DMS 273 (cell line): ENCODE measurements around the gene SPOCK2.
"Not testable (repeated sequence)": the region's sequence is repeated elsewhere in the genome, so short reads cannot be mapped to it uniquely, and the experiment has no call there.

Experiments used
- DNase-seq: peaks from one replicate; lab custom pipeline; 2025; ENCODE audit not compliant: unreplicated experiment; lab: John Stamatoyannopoulos, UW

Gene SPOCK2, protein sequence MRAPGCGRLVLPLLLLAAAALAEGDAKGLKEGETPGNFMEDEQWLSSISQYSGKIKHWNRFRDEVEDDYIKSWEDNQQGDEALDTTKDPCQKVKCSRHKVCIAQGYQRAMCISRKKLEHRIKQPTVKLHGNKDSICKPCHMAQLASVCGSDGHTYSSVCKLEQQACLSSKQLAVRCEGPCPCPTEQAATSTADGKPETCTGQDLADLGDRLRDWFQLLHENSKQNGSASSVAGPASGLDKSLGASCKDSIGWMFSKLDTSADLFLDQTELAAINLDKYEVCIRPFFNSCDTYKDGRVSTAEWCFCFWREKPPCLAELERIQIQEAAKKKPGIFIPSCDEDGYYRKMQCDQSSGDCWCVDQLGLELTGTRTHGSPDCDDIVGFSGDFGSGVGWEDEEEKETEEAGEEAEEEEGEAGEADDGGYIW

DNA sequence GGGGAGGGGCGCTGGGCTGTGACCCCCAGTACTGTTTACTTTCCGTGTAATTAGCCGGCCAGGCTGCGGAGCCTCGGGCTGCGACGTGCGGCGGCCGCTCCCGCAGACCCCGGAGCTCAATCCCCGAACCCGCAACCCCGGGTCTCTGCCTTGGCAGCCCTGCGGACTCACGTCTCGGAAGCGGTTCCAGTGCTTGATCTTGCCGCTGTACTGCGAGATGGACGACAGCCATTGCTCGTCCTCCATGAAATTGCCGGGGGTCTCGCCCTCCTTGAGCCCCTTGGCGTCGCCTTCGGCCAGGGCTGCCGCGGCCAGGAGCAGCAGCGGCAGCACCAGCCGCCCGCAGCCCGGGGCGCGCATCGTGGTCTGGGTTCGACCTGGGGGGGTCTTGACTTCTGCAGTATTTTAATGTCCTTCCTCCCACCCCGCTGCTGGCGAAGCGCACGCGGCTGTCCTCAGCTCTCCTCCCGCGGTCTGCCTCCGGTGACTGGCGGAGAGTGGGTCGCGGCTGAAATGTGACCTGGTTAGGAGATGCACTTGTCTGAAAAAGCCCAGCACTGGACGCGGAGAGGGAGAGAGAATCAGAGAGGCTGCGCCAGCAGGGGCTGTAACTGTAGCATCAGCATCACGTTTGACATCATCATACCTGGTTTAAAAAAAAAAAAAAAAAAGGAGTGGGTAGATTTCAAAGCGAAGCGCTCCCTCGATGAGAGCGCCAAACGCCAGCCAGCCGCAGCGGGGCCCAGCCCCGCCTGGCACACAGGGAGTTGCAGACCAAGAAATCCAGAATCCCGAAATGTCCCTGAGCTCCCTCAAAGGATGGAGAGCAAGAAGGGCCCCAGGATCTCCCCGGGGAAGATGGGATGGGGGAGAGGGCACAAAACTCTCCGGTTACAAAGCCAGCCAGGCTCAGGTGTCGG is at the start of gene SPOCK2:
Gene SPOCK2, minus strand, starts transcription at position 583 of the 920 bp plus-strand sequence. Its CDS starts 223 bp downstream, at position 360.
- peak; percentile 68 for DNase-seq

DNA sequence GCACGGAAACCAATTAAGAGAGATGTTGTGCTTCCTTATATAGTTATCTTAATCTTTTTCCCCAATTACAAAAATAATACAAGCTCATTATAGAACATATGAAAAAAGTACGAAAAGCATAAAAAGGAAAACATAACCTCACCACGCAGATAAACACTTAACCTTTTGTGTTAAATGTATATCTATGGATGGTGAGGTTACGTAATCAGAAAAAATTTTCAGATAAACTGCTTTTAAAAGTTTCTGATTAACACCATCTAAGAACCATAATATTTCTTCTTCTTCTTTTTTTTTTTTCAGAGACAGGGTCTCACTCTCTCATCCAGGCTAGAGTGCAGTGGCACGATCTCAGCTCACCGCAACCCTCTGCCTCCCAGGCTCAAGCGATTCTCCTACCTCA is 49.2 kb upstream of the SPOCK2 start:
- no peak for DNase-seq

DNA sequence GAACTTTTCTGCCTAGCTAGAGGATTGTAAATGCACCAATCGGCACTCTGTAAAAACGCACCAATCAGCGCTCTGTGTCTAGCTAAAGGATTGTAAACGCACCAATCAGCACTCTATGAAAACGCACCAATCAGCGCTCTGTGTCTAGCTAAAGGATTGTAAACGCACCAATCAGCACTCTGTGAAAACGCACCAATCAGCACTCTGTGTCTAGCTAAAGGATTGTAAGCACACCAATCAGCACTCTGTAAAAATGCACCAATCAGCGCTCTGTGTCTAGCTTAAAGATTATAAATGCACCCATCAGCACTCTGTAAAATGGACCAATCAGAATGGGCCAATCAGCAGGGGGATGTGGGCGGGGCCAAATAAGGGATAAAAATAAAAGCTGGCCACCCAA is 47.9 kb upstream of the SPOCK2 start:
- DNase-seq: not testable (repeated sequence)

DNA sequence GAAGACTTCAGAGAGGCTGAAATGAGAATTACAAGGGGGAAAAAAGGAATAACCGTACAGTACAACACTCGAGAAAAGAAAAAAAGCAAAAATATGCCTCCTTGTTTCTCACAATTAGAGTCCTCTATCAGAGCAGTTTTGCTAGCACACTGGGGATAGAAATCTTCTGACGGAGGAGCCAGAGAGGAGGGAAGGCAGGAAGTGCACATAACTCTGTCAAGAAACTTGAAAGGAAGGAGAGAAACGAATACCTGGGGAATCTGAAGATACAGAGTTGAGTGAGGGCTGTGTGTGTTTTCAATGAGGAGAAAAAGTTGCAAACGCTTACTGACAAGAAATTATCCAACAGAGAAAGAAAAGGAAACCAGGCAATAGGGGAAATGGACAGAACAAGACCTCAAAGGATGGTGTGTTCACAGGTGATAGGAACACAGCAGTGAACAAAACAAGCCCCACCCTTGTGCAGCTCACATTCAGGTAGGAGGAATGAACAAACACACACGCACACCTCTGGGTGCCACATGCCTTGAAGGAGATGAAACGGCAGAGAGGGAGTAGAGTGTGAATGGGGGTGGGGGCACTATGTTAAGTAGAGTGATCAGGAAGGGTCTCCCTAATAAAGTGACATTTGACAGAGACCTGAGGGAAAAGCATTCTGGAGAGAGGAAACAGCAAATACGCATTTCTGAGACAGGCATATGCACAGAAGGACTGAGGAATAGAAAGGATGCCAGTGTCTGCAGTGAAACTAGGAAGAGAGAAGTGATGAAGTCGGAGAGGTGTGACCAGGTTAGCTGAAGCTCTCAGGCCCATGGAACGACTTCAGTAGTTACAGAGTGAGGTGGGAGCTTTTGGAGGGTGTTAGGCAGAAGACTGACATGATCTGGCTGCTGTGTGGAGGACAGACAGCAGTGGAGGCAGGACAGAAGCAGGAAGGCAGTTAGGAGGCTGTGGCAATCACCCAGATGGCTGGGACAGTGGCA is 46.7 kb upstream of the SPOCK2 start:
- DNase-seq: no peak

DNA sequence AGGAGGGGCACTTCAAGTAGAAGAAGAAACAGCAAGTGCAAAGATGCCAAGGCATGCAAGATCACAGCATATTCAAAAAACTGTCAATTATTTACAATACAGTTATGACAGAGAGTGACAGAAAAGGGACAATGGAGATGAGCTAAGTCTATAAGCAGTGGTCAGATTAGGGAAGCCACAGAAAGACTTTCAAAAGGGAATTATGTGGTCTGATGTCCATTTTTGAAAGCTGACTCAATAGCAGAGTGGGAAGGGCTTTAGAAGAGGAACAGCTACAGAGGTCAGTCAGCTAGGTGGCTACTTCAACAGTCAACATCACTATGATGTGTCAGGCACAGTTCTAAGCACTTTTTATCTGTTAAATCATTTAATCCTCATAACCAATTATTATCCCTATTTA is 45.2 kb upstream of the SPOCK2 start:
- no peak for DNase-seq

DNA sequence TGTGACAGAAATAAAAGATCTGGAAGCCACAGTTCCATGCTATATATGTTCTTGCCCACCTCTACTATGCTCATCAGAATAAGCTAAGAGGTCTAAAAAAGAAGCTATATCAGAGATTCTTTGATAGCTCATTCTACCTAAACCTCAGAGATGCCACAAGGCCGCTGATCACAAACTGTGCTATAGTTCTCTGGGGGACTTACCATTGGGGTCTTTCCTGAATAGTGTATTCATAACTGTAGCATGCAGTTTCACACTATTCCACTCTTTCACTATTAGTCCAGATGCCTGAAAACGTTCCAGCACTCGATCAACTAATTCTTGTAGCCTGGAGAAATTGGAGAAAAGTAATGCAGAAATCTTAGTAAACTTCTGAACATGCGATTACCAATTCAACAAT is 44.5 kb upstream of the SPOCK2 start:
- no peak for DNase-seq

DNA sequence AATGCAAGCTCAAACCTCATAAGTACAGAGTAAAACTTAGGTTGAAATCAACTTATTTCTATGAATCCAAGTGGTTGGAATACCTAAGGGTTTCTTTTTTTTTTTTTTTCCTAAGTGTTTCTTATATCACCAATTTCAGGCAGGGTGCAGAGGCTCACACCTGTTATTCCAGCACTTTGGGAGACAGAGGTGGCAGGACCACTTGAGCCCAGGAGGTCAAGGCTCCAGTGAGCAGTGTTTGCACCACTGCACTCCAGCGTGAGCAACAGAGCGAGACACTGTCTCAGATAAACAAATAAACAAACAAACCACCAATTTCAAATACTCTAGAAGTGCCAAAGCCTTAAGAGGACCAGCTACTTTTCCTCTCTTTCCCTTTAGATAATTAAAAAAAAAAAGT is 39.2 kb upstream of the SPOCK2 start:
- no peak for DNase-seq

DNA sequence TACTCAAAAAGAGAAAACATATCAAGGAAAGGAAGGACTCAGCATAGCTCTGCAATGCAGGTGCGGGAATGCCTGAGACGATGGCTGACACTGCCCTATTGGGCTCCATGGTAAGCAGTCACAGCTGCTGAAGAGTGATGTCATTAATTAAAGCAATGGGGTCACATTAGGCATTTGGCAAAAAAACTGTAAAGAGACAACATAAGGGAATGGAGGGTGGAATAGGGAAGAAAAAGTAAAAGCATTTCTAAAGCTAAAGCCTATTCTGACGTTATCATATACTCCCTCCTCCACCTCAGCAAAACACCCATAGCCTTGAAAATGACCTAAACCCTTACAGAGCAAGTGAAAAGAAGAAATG is 38.5 kb upstream of the SPOCK2 start:
- DNase-seq: no peak

DNA sequence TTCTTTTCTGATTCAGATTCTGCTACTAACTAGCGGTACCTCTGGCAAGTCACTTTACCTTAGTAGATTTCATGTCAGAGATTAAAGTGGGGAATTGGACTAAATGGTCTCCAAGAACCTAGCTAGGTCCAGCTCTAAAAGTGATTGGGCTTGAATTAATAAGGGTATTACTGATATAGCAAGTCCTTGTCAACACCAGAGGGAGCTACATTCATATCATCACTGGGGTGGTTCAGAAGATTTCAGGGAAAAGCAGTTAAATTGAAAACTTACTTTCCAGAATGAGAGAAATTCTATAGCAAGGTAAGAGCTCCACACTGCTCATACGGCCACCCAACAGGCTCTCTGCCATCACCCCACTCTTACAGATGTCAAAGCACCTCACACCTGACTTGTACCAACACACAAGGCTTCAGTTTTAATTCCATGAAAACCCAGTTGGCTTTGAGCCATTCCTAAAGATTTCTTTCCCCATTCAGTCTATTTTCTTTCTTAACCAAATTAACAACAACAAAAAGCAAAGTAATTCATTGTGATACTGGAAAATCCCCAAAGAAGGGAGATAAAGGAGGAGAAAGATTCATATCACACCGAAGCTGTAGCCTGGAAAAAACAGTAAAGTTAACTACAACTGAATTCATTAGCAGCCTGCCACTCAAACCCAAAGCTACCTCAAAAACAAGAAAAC is 38.0 kb upstream of the SPOCK2 start:
- DNase-seq: peak; percentile 37

DNA sequence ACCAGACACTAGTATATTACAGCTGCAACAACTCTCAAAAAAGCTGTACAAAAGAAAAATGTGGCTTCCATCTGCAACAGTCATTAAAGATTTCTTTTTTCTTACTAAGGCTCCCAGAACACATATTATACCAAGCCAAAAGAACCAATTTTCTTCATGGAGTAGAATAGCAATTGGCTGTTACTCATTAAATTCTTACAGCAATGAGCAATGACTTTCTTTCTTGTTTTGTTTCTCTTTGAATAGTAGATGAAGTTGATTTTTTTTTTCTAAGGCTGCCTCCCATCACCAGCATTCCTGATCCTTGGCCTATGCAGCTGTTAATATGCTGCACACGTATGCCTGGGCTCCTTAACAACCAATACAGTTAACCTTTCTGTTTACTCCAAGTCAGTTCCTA is 36.6 kb upstream of the SPOCK2 start:
- DNase-seq: no peak

DNA sequence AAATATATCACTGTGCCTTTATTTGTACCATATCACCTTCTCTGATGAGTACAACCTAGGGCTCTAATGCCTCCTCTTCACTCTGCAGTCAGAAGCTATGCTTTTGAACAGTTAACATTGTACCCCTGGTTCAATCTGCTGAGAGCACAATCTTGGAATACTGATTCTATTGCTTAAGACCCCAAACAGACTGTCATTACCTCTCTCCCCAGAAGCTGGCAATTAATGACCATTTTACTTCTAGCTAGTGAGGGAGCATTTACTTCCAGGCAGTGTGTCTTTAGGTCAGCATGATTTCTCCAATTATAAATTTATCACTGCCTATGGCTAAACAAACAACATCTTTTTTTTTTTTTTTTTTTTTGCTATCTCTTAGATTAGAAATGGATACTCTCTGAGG is 36.0 kb upstream of the SPOCK2 start:
- DNase-seq: no peak

DNA sequence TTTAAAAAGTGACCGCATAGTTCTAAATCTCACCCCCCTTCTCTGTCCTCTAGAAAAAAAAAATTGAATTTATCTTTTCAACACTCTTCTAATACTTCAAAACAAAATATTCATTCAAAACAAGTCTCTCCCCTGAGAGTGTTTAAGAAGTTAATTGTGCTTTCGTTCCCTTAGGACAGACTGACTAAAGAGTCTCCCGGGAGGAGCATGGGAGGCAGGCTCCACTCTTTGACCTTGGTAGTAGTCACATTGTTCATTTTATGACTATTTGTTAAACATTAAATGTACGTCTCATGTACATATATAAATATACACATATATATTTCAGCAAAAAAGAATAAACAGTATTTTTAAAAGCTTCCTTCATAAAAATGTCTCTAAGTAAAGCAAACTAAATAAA is 35.3 kb upstream of the SPOCK2 start:
- no peak for DNase-seq

DNA sequence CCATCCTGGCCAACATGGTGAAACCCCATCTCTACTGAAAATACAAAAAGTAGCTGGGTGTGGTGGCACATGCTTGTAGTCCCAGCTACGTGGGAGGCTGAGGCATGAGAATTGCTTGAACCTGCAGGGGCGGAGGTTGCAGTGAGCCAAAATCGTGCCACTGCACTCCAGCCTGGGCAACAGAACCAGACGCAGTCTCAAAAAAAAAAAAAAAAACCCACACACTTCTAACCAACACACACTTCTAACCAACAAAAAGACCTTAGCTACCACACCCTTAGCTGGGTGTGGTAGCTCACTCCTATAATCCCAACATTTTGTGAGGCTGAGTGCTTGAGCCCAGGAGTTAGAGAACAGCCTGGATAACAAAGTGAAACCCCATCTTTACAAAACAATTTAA is 33.9 kb upstream of the SPOCK2 start:
- no peak for DNase-seq

DNA sequence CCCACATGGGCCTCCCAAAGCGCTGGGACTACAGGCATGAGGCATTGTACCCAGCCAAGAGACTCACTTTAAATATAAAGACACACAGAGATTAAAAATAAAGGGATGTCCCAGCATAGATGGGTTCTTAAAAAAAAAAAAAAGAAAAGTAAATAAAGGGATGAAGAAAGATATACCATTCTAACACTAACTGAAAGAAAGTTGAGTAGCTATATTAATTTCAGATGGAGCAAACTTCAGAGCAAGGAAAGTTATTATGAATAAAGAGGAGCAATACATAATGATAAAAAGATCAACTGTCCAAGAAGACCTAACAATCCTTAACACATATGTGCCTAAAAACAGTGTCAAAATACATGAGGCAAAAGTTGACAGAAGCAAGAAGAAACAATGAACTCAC is 33.0 kb upstream of the SPOCK2 start:
- DNase-seq: no peak

DNA sequence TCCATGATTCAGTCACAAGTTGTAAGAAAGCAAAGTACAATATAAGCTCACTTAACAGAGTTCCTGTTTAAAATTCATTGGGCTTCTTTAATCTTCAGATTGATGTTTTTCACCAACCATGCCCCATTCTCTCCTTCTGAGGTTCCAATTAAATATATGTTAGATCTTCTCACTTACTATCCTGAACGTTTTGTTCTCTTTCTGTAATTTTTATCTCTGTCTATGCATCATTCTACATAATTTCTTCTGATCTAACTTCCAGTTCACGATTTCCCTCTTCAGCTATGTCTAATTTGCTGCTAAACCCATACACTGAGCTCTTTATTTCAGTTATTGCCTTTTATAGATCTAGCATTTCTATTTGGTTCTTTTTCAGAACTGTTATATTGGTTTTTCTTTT is 28.0 kb upstream of the SPOCK2 start:
- DNase-seq: no peak

DNA sequence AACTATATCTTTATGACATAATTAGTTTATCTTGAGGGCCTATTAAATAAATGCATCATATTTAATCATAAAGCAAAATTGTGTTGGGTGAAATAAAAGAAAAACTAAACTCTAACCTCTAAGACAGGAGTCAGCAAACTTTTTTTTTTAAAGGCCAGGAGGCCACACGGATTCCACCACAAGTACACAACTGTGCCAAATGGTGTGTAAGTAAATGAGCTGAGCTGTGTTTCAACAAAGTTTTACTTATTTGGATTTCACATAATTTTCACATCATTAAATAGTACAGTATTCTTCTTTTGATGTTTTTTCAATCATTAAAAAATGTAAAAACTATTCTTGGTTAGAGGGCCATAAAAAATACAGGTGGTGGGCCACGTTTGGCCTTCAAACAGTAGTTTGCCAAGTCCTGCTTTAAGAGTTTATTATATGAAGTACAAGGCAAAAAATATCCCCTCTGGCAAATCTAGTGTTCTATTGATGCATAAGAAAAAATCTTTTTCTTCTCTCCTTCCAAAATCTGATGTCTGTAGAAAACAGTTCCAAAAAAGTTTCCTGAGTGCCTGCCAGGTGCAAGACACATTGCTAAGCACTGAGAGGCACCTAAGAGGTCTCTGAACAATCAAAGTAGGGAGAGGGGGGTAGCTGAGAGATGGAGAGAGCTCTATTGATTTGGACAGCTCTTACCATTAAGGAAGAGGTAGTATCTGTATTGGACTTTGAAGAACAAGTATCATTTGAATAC is 26.5 kb upstream of the SPOCK2 start:
- DNase-seq: no peak

DNA sequence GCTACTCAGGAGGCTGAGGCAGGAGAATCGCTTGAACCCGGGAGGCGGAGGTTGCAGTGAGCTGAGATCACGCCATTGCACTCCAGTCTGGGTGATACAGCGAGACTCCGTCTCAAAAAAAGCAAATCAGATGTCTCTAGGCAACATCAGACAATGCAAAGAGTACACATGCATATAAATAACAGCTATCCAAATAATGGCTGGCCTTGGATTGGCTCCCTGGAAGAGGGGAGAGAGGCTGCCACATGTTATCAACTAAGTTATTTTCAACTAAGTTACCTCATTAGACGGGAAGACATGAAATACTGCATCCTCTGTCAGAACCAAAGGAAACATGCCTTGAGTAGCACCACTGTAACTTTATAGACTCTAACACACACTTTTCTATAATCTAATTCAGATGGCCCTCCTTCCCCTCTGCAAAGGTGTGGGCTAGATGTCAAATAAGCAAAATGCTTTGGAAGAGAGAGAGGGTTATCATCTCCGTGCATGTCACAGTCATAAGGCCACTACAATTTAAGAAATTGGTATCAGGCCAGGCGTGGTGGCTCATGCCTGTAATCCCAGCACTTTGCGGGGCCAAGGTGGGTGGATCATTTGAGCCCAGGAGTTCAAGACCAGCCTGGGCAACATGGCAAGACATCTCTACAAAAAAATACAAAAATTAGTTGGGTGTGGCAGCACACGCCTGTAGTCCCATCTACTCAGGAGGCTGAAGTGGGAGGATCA is 22.5 kb upstream of the SPOCK2 start:
- no peak for DNase-seq

DNA sequence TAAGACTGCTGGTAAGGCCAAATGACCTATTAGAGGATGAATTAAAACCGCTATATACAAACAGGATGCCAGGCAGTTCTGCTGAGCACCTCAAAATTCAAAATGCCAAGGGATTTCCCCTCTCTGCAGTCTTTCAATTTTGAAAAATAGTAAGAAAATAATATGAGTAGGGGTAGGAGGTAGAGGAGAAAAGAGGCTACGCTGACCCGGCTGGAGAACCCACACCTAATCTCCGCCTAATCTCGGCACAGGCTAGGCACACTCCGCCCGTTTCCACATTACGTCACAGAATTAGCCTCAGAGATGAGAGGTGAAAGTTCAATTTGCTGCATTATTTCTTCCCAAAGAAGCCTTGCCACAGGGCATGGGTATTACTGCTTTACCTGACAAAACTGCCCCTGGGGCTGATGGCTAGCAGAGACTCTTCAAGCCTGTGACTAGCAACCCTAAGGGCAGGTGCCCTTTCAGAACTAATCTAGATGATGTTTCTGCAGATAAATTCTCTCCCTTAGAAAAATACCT is 21.3 kb upstream of the SPOCK2 start:
- DNase-seq: no peak
